HG03520 (cell line): ENCODE results near the gene SEPSECS.

Source experiments
- ATAC-seq: cut with Tn5 transposase; IDR thresholded peaks from one replicate; pipeline ENCODE4 v1.9.1; 2021; ENCODE audit warnings: mild to moderate bottlenecking, moderate library complexity; ENCODE audit not compliant: unreplicated experiment

SEPSECS gene

GRCh38 chr4:25159837-25160713 is at the start of gene SEPSECS:
TSS of gene SEPSECS (minus strand) at chr4:25160449. CDS start at chr4:25160369, 80 bp downstream.
- ATAC-seq: peak; percentile 84

- ATAC-seq: no peak
Measured at GRCh38 chr4:25209702-25210101, 49.5 kb upstream of the SEPSECS start.

- no peak for ATAC-seq
Measured at GRCh38 chr4:25207997-25208396, 47.7 kb upstream of the SEPSECS start.

- no peak for ATAC-seq
Measured at GRCh38 chr4:25198713-25199112, 38.5 kb upstream of the SEPSECS start.

- ATAC-seq: no peak
Measured at GRCh38 chr4:25190407-25190806, 30.2 kb upstream of the SEPSECS start.

GRCh38 chr4:25184056-25184455 is 23.8 kb upstream of the SEPSECS start:
- no peak for ATAC-seq

- no peak for ATAC-seq
Measured at GRCh38 chr4:25182937-25183336, 22.7 kb upstream of the SEPSECS start.

GRCh38 chr4:25180524-25181131 is 20.4 kb upstream of the SEPSECS start:
- no peak for ATAC-seq

- no peak for ATAC-seq
Measured at GRCh38 chr4:25178838-25179261, 18.6 kb upstream of the SEPSECS start.

- ATAC-seq: no peak
Measured at GRCh38 chr4:25177147-25177546, 16.9 kb upstream of the SEPSECS start.

- ATAC-seq: no peak
Measured at GRCh38 chr4:25174674-25175073, 14.4 kb upstream of the SEPSECS start.

- ATAC-seq: peak; percentile 70
Measured at GRCh38 chr4:25172961-25173915, 13.0 kb upstream of the SEPSECS start.

GRCh38 chr4:25171201-25171865 is 11.1 kb upstream of the SEPSECS start:
- ATAC-seq: no peak

GRCh38 chr4:25169446-25169845 is 9.2 kb upstream of the SEPSECS start:
- no peak for ATAC-seq

- ATAC-seq: no peak
Measured at GRCh38 chr4:25165916-25166315, 5.7 kb upstream of the SEPSECS start.

- no peak for ATAC-seq
Measured at GRCh38 chr4:25163196-25163595, 2.9 kb upstream of the SEPSECS start.

GRCh38 chr4:25162566-25162965 is 2.3 kb upstream of the SEPSECS start:
- no peak for ATAC-seq

- ATAC-seq: no peak
Measured at GRCh38 chr4:25161593-25161950, 1.3 kb upstream of the SEPSECS start.

- peak; percentile 33 for ATAC-seq
Measured at GRCh38 chr4:25160714-25161592, 704 bp upstream of the SEPSECS start.

- no peak for ATAC-seq
Measured at GRCh38 chr4:25158817-25159216, 1.4 kb downstream of the SEPSECS start.
